IPS-NIHi11 (cell line): ENCODE results near the gene FAM133A.
A peak's percentile ranks its signal among the peaks of the same experiment; 100 is the strongest.

Experiments used
- DNase-seq: peaks from one replicate; pipeline ENCODE4 v3.0.0; 2012; ENCODE audit warnings: mixed read lengths, low spot score

The FAM133A gene

DNA sequence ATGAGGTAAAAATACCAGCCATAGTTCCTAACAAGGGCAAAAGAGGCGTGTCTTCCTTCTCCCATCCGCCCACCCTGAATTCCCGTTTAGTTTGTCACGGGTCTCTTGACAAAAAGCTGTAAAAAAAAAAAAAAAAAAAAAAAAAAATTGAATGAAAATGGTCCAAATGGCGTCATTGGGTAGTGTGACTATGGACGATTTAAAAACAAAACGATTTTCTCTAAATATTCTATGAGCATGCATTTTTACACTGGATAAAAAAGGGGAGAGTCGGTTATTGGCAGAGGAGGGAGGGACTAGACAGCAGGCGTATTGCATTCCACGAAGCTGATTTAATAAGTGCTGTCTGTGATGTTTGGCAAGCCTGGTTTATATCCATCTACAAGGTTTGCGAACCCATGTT, at the start of gene FAM133A:
FAM133A (plus strand) TSS at position 338 of the 403 bp plus-strand sequence. CDS start 35,214 bp downstream, outside the sequence.
- DNase-seq = peak; percentile 5

DNA sequence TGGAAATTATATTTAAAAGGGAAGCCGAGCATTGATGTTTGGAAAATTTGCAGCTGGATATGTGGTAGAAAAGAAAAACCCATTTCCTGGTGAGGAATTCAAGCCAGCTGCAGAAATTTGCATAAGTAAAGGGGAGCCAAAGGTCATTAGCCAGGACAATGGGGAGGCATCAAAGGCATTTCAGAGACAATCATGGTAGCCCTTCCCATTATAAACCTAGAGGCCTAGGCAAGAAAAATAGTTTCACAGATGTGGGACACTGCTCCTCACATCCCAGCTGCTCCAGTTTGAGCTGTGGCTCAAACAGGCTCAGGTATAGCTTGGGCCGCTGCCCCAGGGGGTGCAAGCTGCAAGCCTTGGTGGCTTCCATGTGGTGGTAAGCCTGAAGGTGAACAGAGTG, 36.4 kb upstream of the FAM133A start:
- DNase-seq = peak; percentile 5

DNA sequence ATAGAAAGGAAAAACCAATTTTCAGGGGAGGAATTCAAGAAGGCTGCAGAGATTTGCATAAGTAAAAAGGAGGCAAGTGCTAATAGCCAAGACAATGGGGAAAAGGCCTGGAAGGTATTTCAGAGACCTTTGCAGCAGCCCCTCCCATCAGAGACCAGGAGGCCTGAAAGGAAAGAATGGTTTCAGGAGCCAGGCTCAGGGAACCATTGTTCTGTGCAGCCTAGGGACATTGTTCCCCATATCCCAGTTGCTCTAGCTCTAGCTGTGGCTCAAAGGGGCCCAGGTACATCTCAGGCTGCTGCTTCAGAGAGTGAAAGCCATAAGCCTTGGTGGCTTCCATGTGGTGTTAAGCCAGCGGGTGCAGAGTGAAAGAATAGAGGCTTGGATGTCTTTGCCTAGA, 24.6 kb upstream of the FAM133A start:
- no peak for DNase-seq

DNA sequence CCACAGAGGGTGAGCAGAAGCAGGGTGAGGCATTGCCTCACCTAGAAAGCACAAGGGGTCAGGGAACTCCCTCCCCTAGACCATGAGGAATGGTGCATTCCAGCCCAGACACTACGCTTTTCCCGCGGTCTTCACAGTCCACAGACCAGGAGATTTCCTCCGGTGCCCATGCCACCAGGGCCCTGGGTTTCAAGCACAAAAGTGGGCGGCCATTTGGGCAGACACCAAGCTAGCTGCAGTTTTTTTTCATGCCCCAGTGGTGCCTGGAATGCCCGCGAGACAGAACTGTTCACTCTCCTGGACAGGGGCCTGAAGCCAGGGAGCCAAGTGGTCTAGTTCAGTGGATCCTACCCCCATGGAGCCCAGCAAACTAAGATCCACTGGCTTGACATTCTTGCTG, 13.4 kb upstream of the FAM133A start:
- DNase-seq = no peak

DNA sequence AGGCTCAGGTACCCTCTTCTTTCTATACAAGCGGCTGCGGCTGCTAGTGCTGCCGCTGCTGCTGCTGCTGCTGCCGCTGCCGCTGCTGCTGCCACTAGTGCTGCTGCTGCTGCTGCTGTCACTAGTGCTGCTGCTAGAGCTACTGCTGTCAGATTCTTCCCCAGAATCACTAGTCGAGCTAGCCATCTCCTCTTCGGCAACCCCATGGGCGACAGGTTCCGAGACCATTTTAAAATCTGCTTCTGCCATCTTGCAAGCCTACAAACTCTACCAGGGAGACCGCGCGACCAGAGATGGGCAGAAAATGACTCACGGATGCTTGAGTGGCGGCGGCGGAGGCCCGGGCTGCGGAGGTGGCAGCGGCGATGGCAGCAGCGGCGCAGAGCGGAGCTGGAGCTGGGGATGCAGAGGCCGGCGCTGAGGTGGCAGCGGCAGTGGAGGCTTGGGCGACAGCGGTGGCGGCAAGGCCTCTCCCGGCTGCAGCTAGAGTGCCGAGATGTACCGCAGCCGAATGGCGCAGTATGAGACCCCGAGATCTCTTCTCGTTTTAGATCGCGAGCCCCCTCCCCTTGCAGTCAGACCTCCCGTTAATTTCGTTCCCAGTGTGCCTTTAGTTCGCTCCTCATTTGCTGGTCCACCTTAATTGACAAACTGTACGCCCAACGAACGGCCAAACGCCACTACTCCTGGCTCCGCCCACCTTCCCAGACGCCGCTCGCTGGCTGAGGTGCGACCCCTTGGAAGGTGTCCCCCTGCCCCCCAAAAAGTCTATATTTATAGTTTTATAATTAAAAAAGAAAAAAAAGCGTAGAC, 744 bp upstream of the FAM133A start, which contains the start of gene NAP1L3:
NAP1L3 (minus strand) TSS at position 523 of the 813 bp plus-strand sequence; CDS start at position 249, 274 bp downstream.
- peak; percentile 75 for DNase-seq

DNA sequence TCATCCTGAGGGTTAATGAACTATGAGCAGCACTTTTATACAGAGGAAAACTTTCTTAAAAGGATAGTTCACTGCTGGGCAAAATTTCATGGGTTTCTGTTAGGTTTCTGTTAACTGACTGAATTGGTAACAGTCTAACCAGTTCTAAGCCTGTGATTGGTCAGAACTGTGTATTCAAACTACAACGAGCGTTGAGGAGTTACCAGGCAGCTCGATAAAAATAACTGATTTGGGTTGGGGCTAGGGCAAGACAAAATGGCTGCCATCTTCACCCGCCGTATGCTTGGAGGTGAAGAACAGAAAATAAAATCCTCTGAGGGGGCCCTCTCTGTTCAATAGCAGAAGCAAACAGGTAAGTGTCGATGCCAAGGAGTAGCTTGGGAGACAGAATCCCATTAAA, 22.0 kb downstream of the FAM133A start:
- no peak for DNase-seq

DNA sequence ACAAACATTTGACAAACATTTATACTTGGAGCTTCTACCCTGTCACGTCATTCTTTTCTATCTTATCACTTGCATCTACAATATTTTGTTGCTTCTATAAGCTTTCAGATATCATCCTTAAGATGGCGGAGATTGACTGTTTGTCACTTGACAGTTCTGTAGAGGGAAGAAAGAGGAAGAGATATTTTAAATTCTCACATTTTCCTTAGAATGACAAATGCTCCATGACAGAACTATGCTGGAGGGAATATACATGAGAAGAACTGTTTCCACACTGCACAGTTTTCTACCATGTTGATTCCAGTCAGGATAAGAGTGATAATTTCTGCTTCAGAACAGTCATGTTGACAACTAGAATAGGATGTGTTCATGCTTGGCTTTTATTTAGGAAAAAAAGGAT, 29.7 kb downstream of the FAM133A start:
- DNase-seq = no peak

DNA sequence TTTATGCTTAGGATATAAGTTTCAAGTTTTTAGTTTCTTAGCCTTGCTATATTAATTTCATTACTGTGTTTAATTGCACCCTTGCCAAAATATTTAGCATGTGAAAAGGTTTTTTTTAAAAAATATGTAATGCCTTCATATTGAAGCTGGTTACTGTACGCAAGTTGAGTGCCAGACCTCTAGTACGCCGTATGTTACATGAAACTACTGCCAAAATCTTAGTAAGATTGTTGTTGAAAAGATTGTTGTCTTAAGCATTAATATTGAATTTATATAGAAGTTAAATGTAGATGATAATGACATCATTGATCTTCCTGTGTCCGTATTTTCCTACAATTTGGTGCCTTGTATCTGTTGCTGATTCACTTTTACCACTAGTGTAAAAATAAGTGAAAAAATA, 37.1 kb downstream of the FAM133A start:
- no peak for DNase-seq

DNA sequence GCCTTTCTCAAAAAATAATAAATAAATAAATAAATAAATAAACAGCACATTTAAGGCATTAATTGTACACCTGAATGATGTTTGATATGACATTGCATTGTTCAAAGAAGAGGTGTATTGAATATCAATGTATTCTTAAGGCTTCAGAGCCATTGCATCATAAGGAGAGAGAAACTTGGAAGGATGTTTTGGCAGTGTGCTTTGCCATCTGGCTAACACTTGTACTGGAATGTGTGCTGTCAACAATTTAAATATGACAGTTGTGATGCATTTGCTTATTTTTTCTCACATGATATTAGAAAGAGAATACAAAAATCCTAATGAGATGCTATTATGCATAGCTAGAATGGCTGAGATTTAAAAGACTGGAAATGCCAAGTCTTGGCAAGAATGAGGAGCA, 67.8 kb downstream of the FAM133A start:
- no peak for DNase-seq

DNA sequence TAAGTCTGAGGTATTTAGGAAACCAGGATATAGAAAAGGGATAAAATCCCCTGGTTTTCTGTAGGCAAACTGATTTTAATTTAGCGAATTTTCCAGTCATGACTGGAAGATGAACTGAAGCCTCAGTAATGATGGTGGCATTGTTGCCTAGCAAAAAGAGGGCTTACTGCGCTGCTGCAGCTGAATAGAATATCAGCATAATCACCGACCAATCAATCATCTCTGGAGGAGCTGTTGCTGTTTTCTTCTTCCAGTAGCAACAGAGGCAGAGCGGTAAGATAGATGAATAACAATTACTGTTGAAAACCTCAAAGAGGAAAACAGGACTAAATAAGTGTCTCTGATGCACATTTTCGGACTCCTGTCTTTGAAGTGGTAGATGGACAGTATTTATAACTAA, 86.2 kb downstream of the FAM133A start:
- DNase-seq = no peak
